Kidney (tissue), 14 donors: Measurements from ENCODE around the gene LCMT1. TPM values are rescaled to one million over a fixed set of nuclear protein-coding genes. Genes with fewer than 3 reads are reported as not detected.

ENCODE experiments used
- DNase-seq, 5 donors: peaks; one replicate each; pipeline ENCODE4 v3.0.0-alpha.2; 2013 to 2020
- FAIRE-seq: peaks from 2 replicates; lab custom pipeline; 2012; peaks lifted over from hg19 to GRCh38; lab: Jason Lieb, UNC
- H3K27ac ChIP-seq, 2 donors: one replicate each; pipeline ENCODE4 v1.7.0; 2013; ENCODE audit warnings: low read depth in 2 of 2, low read length in 2 of 2, inconsistent platforms in 1 of 2
- H3K27me3 ChIP-seq: one replicate; pipeline ENCODE4 v1.7.1; 2013; ENCODE audit warnings: low read length, inconsistent platforms; ENCODE audit not compliant: control insufficient read depth, insufficient read depth
- H3K36me3 ChIP-seq, 3 donors: one replicate each; pipeline versions ENCODE4 v1.7.0 to v1.7.1; 2013; ENCODE audit warnings: low read length in 3 of 3, control low read depth in 1 of 3, inconsistent platforms in 1 of 3; ENCODE audit not compliant: insufficient read depth in 3 of 3, control insufficient read depth in 2 of 3
- H3K4me1 ChIP-seq, 3 donors: one replicate each; pipeline versions ENCODE4 v1.7.0 to v1.7.1; 2013; ENCODE audit warnings: low read length in 3 of 3, inconsistent platforms in 1 of 3, low read depth in 1 of 3; ENCODE audit not compliant: control insufficient read depth in 2 of 3, insufficient read depth in 2 of 3
- H3K4me3 ChIP-seq, 3 donors: one replicate each; pipeline versions ENCODE4 v1.7.0 to v1.8.1; 2013; ENCODE audit warnings: low read length in 3 of 3, control low read depth in 1 of 3, inconsistent platforms in 1 of 3
- H3K9ac ChIP-seq, 3 donors: one replicate each; pipeline versions ENCODE4 v1.7.0 to v1.7.1; 2013; ENCODE audit warnings: low read length in 3 of 3, control low read depth in 1 of 3, inconsistent platforms in 1 of 3
- H3K9me3 ChIP-seq, 3 donors: one replicate each; pipeline versions ENCODE4 v1.7.0 to v1.7.1; 2013; ENCODE audit warnings: low read length in 3 of 3, control low read depth in 1 of 3, inconsistent platforms in 1 of 3; ENCODE audit not compliant: control insufficient read depth in 2 of 3, insufficient read depth in 1 of 3
- CTCF ChIP-seq: IDR thresholded peaks from 3 replicates; pipeline ENCODE4 v1.5.1; 2012; ENCODE audit warnings: mild to moderate bottlenecking, moderate library complexity, borderline replicate concordance; ENCODE audit not compliant: insufficient read depth; ENCODE audit errors: extremely low read depth
- intact Hi-C: fragments of 100-400 bp; cut with DNase I; formaldehyde crosslinking; loops from one replicate; pipeline ENCODE4 v1.11.1; 2022
- polyA plus RNA-seq: library from polyadenylated mRNA; stranded (reverse); fragments of 350-450 nt; fragmentation: Illumina TruSeq; extraction: RNeasy Lipid Tissue Mini Kit (QIAGEN cat#74804); gene quantifications from one replicate; pipeline ENCODE4 v1.2.3, GENCODE V29; 2014; ENCODE audit warnings: low read depth, low replicate concordance; ENCODE audit not compliant: insufficient read depth
- total RNA-seq: library from RNA; stranded (reverse); fragmentation: NEBNext Ultra II Directional; extraction: Animal tissue kit (Norgen Biotek cat#: 25700); gene quantifications from one replicate; pipeline ENCODE4 v1.2.1, GENCODE V29; 2021
- donor health status: control.
- donor health status: control.
- donor health status: control.
- donor health status: control.
- donor health status: control.
- donor health status: DM: yes; HTN: yes; CAD: no.
- donor health status: Normal renal cell carcinoma (clear cell type).

LCMT1 gene
- total and polyA plus RNA-seq, 2 donors from 2014 or later = 44.8 to 52.9 TPM

GRCh38 chr16:25224731-25225319 lies 113.3 kb downstream of the LCMT1 start:
- FAIRE-seq (no peak), DNase-seq (no peak)
- intact Hi-C loops = loop anchor here (10.0 kb wide), 1 partner anchor 170 kb away; no protein-coding TSS in a partner anchor
- H3K27me3 ChIP-seq = no peaks in the 10 kb centered on the region
- TF ChIP-seq CTCF = no peak
- no peaks in the 10 kb centered on the region for H3K9me3 ChIP-seq
- no peaks in the 10 kb centered on the region for H3K4me1 ChIP-seq
- no peak overlapping the region for H3K27ac ChIP-seq
- H3K4me3 ChIP-seq = no peak overlapping the region
- H3K36me3 ChIP-seq = no peaks in the 10 kb centered on the region
- H3K9ac ChIP-seq = no peak overlapping the region

Other genes starting within 250 kb of the LCMT1 start
- gene ARHGAP17, start 96.4 kb upstream of the LCMT1 start, total RNA-seq = 71.8 TPM
- 26.8 TPM for gene ARHGAP17, start 96.4 kb upstream of the LCMT1 start, polyA plus RNA-seq
- gene AQP8, start 105.2 kb downstream of the LCMT1 start, total RNA-seq = not detected
- not detected for gene AQP8, start 105.2 kb downstream of the LCMT1 start, polyA plus RNA-seq
- gene ZKSCAN2, start 146.1 kb downstream of the LCMT1 start, total RNA-seq = 6.1 TPM
- gene ZKSCAN2, start 146.1 kb downstream of the LCMT1 start, polyA plus RNA-seq = 1.3 TPM